ENCODE measurements around the gene MASTL.

Gene MASTL

DNA sequence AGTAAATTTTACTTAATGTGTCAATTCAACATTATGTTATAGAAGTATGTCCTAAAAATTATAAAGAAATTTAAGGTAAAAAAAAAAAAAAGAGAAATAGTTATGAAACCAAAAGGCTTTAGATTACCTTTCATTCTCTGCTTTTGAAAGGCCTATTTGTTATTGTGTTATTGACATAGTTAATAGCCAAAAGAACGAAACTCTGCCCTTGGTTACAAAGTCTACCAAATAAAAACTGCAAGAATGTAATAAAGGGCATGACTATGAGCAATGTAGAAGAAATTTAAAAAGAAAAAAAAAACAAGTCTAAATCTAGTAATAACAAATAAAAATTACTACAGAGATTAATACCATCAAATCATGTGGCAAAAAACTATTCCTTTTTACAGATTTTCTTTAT is 74.9 kb downstream of the MASTL start:
- TF ChIP-seq, protein P1, sequence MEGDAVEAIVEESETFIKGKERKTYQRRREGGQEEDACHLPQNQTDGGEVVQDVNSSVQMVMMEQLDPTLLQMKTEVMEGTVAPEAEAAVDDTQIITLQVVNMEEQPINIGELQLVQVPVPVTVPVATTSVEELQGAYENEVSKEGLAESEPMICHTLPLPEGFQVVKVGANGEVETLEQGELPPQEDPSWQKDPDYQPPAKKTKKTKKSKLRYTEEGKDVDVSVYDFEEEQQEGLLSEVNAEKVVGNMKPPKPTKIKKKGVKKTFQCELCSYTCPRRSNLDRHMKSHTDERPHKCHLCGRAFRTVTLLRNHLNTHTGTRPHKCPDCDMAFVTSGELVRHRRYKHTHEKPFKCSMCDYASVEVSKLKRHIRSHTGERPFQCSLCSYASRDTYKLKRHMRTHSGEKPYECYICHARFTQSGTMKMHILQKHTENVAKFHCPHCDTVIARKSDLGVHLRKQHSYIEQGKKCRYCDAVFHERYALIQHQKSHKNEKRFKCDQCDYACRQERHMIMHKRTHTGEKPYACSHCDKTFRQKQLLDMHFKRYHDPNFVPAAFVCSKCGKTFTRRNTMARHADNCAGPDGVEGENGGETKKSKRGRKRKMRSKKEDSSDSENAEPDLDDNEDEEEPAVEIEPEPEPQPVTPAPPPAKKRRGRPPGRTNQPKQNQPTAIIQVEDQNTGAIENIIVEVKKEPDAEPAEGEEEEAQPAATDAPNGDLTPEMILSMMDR (IDR thresholded peaks at IDR 0.05; ENCODE audit: control insufficient read depth, insufficient read depth, low read depth, low read length, missing control alignments) = no peak
- no peak for DNase-seq (ENCODE audit: low read depth)
- no peak overlapping the region for H3K4me3 ChIP-seq (ENCODE audit: control insufficient read depth, low read depth, low read length)

DNA sequence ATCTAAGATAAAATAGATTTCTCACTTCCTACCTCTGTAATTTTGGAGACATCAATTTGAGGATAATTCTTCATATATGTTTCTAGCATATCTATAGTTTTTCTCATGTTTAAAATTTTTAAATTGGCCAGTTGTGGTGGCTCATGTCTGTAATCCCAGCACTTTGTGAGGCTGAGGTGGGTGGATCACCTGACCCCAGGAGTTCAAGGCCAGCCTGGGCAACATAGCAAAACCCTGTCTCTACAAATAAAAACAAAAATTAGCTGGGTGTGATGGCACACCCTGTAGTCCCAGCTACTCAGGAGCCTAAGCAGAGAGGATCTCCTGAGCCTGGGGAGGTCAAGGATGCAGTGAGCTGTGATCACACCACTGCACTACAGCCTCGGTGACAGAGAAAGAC is 80.6 kb downstream of the MASTL start:
- TF ChIP-seq, protein P1 (IDR thresholded peaks at IDR 0.05; ENCODE audit: control insufficient read depth, insufficient read depth, low read depth, low read length, missing control alignments) = no peak
- DNase-seq (ENCODE audit: low read depth) = no peak
- no peak overlapping the region for H3K4me3 ChIP-seq (ENCODE audit: control insufficient read depth, low read depth, low read length)
